NCI-H526 (cell line): ENCODE measurements around the gene SNRNP200.
A peak's percentile ranks its signal among the peaks of the same experiment; 100 is the strongest.
"Not testable (repeated sequence)": the region's sequence is repeated elsewhere in the genome, so short reads cannot be mapped to it uniquely, and the experiment has no call there.

Experiments
- DNase-seq, 2 experiments: peaks; one replicate each; lab custom pipeline; 2025; lab: John Stamatoyannopoulos, UW

The SNRNP200 gene

DNA sequence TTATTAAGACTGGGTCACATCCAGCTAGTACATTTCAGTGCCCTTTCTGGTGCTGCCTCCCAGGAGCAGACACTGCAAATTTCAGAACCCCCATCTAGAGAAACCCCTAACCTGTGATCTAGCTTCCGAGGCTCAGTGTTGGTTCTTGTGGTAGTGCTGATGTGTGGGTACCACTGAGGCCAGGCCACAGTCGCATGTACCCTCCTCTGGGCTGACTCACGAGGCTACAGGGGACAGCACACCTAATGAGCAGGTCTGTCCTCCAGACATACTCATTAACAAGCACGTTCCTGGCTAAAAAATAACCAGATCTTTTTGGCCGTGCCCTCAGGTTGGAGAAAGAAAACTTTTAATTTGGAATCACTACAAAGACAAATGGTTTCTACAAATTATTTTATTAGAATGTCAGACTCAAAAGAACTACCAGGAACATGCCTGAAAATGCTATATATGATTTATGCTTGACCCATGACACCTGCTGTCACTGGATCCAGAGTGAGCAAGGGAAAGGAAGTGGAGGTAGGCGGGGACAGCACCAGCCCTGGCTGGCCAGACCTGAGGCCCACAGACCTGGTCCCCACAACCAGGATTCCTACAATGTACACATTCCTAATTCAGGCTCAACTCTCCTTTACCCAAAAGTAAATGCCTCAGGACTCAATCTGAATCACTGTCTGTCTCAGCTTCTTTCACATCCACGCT is 30.8 kb downstream of the SNRNP200 start:
- no peak for DNase-seq

DNA sequence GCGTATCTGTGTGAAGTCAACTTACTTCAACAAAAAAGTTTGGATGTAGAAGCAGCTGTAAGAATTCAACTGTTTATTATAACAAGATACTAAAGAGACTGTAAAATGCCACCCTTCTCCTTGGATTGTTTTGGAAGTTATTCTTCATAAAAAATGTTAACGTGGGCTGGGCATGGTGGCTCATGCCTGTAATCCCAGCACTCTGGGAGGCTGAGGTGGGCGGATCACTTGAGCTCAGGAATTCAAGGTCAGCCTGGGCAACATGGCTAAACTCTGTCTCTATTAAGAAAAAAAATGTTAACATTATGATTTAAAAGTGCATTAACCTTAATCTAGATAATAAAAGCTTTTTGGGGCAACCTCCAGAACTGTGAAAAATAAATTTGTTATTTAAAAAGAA is 31.6 kb downstream of the SNRNP200 start:
- DNase-seq: no peak

DNA sequence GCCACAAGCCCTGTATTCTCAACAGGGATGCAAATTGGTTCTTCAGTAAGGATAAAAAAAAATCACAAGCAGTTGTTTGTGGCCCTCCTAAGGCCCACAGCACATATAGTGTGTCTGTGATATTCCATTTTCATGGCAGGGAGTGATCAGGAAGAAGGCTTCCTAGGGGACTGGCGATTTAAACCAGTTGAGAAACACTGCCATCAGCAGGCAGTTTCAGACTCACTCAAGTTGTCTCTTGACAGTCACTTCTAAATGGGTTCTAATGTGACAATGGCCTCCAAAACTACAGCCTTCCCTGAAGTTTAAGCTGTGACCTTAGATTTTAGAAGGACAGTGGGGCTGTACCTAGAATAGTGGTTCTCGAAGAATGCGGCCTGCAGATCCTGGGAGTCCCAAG is 33.4 kb downstream of the SNRNP200 start:
- no peak for DNase-seq

DNA sequence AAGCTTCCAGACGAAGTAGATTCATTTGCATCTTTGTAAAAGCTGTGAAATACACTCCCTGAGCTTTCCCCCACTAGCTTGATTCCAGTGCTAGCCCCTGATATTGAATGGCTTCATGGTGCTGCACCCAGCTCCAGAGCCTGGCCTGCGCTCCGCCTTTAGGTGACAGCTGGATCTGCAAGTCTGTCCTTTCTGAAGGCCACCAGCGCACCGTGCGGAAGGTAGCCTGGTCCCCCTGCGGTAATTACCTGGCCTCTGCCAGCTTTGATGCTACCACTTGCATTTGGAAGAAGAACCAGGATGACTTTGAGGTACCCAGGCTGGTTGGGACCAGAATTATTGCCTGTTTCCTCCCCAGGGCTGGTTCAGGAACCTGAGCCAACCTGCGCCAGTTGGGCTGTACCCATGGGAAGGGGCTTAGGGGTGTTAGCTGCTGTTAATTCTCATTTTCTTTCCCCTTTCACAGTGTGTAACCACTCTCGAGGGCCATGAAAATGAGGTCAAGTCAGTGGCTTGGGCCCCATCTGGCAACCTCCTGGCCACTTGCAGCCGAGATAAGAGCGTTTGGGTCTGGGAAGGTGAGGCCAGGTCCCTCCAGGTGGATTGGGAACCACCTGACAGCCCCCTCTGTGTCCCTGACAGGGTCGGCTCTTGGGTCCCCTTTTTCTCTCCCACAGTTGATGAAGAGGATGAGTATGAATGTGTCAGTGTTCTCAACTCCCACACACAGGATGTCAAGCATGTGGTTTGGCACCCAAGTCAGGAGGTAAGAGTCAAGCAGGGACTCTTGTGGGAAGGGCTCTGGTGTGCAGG is 38.0 kb downstream of the SNRNP200 start:
- peak; percentile 21 to 54 for DNase-seq

DNA sequence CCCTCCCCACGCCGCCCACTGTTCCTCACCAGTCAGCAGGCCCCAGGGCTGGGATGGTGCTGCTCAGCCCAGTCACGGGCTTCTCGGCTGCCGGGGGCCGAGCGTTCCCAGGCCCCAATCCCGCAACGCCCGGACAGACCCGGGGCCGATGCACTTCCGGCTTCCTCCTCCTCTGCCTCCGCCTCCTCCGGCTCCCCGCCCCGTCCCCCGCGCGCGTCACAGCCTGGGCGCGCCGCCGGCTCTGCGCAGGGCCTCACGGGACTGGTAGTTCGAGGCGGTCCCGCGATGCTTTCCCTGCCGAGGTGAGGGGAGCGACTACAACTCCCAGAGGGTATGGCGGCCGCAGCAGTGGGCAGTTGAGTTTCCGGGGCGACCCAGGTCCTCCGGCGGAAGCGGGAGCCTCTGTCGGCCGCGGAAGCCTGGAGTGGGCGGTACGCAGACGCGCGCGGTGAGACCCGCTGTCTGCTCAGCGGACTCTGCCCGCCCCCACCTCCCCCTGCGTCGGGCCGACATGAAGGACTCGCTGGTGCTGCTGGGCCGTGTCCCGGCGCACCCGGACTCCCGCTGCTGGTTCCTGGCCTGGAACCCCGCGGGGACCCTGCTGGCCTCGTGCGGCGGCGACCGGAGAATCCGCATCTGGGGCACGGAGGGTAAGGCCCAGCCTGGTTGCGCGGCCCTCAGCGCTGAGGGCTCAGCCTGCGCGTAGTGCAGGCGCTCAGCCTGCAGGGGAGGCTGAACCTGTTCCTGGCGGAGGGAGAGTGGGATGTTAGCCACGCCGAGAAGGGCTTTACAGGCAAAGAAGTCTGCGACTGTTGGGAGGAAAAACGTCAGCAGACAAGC is 39.3 kb downstream of the SNRNP200 start, which contains the start of the genes CIAO1 and TMEM127:
Gene CIAO1, plus strand, starts transcription at position 386 of the 840 bp plus-strand sequence. Its CDS starts 126 bp downstream, at position 512.
Gene TMEM127, minus strand, starts transcription at position 158 of the 840 bp plus-strand sequence. CDS start 616 bp downstream, outside the sequence.
- DNase-seq: peak; percentile 95 to 98

DNA sequence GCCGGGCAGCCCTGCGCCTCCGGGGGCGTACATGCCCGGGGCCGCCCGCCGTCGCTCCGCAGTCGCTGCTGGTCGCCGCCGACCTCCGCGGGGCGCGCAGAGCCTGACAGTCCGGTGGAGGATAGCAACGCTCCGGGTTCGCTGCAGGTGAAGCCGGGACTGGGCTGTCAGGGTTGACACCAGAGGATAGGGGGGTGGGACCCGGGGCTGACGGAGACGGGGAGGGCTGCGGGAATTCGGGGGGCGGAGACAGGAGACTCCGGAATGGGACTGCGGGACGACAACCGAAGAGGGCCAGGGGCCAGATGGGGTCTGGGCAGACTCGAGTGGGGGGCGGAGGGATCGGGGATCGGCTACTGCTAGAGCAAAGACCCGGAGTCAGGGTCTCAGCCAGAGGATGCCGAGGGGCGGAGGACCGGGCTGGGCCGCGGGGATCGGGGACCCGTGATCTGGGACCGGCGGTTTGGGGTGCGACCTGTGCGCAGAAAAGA is 40.0 kb downstream of the SNRNP200 start:
- DNase-seq: peak in 1 of 2 experiments; percentile 75

DNA sequence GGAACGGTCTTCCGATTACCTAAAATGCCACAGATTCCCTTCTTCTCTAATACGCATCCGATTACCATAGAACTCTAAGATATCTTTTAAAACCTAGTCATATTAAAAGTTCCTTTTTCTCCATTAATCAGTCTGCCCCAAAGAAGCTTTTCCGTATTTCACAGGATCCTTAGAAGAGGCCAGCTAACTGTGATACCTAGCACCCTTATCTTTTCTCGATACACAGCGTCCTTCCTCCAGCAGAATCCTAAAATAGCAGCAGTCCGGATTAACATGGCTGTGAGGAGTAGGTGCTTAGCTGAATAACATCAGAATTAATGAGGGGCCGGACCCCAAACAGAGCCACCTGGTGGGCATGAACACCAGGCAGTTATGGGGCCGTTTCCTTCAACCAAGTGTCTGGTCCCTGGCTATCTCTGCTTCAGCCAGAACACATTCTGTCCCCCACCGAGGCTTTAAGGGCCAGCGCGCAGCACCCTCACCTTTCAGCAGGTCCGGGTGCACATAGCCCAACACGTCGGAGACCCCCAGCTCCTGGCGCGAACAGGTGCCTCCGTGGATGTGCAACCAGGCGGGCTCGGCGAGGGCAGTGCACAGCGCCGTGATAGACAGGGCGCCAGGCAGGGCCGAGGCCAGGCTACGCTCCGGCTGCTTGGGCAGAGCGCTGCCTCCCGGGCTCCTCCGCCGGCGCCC is 40.5 kb downstream of the SNRNP200 start:
- peak in 1 of 2 experiments; percentile 65 for DNase-seq

DNA sequence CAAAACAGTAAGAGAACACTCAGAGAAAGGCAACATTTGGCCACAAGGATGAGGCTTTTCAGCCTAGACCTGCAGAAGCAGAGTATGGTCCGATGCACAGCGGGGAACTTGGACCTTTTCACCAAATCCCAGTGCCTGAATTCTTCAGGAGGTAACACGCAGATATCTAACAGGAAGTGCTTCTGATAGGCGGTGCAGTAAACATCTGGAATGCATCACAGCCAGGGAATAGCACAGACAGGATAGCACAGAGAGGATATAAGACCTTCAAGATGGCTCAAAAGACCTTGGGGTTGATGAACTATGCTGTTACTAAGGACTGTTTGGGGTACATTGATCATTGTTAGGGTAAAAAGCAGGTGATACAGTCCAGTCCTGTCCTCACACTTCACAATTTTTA is 41.3 kb downstream of the SNRNP200 start:
- DNase-seq: no peak

DNA sequence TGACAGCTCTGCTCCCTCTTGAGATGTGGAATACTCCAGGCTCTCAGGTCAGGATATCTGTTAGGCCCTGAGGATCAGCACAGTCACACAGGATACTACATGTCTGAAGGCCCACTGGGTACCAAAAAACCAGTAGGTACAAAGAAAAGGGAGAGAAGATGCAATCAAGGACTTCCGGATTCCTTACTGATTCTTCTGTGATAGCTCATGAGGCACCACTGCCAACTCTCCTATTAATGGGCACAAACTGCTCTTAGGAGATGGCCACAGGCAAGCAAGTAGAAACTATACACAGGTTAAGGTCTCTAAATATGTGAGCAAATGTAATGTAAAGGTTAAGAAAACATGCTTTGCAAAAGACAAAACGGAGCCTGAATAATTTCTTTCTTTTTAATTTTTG is 43.0 kb downstream of the SNRNP200 start:
- no peak for DNase-seq

DNA sequence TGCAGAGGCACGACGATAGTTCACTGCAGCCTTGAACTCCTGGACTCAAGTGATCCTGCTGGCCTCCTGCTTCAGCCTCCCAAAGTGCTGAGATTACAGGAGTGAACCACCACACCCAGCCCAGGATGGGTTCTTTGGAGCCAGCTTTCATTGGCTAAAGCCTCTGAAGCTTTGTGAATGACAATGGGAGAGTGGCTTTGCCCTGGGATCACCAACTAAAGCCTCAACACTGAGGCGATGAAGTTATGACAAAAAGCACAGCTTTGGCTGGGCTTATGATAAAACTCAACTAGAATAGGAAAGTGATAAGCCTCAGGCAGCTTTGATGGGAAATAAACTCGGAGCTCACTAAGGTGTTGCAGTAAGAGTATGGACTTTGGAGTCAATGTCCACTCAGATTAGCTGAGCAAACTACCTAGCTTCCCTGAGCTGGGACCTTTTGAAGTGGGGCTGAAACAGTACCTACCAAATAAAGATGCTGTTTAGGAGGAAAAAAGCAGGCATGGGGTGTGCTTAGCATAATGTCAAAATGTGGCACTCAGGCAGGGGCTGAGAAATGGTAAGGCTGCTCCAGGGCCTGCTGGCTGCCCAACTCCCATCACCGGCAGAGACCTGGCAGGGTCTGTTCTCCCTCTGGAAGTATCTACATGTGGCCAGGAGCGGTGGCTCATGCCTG is 43.9 kb downstream of the SNRNP200 start:
- DNase-seq: no peak

DNA sequence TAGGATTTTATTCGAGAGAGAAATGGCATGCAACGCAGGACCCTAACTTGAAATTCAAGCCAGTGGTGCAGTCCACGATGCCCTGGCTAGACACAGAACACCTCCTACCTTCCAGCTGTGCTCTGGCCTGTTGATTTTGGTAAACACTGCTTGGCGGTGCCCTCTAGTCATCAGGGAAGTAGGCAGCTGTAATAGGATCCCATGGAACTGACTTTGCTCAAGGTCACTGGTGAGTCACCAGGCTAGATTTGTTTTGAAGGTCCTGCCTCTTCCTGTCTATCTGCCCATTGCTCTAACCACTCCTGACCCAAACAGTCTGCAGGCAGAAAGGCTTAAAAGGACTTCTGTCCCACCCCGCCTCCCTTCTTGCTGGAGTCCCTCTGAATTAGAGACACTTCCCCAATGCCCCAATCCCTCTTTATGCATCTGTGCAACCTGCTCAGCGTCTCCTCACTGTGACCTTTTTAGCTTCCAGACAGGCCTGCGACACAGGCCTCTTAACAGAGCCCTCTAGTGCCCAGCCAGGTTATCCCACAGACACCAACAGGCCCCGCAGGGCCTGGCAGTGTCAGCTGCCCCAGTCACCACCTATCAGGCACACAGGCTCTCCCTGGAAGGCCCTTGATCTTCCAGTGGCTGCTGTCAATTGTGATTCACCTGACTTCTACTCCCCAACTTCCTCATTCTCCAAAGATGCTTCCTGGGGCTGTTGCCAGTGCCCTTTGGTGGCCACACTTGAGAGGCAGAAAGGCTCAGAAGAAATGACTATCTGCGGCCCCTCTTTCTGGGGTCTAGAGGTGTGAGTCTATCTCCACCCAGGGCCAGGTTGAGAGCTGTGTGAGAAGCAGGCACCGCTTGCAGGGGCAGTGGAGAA is 44.7 kb downstream of the SNRNP200 start:
- DNase-seq: peak in 1 of 2 experiments; percentile 50

DNA sequence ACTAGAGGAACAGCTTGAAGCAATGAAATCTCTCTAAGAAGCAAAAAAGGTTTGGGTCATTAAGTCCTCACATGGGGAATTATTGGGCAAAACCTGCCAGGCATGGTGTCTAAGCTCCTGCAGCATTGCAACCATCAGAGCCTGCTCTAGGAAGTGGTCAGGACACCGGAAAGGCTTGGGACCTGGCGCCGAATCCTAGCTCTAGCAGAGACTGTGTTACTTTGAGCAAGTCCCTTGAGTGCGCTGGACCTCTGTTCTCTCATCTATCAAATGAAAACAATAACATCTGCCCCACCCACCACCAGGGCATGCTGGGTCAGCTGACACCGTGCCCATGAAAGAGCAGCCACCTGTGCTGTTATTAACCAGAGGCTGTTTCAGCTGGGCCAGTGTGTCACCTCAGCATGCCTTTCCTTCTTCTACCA is 45.8 kb downstream of the SNRNP200 start:
- no peak for DNase-seq

DNA sequence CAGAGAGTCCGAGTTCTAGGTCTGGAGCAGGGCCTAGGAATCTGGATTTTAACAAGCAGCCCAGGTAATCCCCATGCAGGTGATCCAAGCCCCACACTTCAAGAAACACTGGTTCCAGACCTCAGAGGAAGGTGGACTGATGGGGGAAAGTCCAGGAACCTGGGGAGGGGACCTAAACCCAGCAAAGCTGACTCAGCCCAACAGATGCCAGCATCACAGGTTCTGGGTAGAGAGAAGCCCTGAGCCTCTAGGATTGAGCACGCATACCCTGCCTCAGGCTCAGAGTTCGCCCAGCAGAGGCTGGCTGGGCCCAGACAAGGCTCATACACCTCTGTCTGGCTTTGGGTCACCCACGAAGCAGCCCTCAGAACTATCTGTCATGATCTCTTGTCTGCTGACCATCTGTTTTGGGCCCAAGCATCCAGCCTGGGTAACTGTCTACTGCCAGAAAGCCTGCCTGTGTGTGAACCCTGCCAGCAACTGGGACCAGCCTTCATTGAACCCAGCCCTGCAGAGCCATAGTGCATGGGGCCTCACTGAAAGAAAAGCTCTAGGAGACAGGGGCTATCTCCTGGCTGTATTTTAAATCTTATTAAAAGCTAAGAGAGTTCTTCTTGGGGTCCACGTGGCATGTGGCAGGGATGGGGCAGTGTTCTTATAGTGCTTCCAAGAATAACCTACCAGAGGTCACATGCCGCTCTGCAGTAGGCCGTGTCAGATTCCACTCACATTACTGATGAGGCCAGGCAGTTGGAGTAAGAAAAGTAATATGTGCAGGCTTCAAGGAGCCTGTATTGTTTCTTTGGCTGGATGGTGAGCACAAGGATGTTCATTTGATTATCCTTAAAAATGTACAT is 47.0 kb downstream of the SNRNP200 start:
- DNase-seq: no peak

DNA sequence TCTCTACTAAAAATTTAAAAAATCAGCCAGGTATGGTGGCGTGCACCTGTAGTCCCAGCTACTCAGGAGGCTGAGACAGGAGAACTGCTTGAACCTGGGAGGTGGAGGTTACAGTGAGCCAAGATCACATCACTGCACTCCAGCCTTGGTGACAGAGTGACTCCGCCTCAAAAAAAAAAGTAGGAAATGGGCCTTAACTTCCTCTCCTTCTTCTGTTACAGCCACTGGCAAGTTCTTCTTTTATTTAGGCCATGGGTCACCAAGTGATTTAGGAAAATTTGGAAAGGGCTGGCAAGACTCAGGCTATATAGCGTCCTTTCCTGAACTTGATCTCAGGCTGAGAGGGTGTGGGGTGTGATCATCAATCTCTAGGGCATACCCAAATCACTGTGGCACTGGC is 47.6 kb downstream of the SNRNP200 start:
- DNase-seq: not testable (repeated sequence)

DNA sequence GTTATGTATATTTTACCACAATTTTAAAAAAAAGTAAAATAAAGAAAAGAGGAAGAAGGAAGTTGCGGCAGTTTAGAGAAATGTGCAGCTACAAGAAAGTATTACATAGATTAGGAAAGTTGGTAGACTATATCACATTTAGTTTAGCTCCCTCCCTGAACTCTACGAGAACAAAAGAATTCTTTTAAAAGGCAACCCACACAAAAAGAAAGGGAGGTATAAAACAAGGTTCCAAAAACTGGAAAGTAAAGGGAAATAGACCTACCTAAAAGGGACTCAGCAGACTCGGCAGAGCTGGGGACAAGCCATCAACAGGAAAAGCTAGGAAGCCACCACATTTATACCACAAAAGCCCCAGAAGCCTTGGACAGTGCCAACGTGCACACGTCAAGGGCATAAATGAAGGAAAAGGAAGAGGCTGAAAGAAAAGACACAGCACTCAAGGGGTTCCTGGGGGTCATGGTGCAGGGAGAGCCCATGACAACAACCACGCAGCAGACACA is 48.7 kb downstream of the SNRNP200 start:
- DNase-seq: no peak

DNA sequence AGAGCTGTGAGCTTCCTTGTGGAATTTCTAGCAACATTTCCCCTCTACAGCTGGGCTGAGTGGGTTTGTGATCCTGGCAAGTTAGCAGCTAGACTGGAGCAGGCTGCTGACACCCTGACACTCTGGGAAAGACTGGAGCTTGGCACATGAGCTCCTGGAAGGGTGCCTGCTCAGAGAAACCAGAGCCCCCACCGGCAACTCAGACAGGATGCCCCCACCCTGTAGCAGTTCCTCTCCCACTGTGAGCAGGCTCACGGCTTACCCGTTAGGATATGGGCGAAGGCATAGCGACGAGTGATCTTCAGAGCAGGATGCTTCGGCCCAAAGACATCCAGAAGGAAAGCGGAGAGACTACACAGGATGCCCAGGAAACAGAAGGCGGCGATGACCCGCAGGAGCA is 50.8 kb downstream of the SNRNP200 start:
- no peak for DNase-seq

DNA sequence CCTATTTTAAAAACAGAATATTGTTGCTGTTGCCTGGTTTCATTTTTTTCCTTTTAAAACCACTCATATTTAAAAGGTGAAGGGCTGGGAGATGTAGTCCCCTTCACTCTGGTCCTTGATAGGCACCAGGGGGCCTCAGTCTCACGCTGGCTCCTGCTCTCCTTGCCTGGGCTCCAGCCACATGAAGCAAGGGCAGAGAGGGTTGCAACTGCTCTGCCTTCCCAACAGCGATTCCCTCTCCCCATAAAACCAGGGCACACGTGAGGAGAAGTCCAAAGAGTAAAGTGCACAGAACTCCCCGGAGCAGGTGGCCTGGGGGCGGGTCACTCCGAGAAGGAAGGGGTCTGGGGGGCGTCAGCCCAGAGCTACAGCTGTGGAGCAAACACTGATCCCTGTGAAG is 52.3 kb downstream of the SNRNP200 start:
- no peak for DNase-seq

DNA sequence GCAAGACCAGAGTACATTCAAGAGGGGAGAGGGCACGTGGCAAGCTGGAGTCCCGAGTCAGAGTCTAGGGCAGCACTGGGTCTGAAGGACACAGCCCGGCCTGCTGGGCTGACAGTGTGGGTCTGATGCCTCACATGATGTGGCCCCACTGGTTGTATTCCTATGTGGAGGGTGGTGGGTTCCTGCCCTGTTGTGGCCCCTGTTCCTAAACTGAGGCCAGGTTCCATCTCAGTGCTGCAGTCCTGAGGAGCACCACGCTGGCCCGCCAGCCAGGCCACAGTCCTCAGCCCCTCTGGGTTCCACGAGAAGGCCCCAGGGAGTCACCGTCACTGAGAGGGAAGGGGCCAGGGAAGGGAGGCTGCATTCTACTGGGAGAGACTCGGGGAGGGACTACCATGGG is 52.8 kb downstream of the SNRNP200 start:
- no peak for DNase-seq
